Measurements from ENCODE around the gene DEGS2.

The DEGS2 gene

GRCh38 chr14:100147691-100148464, 11.6 kb downstream of the DEGS2 start:
- DNase-seq = no peak

- no peak for DNase-seq
Measured at GRCh38 chr14:100147181-100147631, 12.2 kb downstream of the DEGS2 start.

GRCh38 chr14:100146531-100147091, 12.8 kb downstream of the DEGS2 start:
- DNase-seq = no peak

- no peak for DNase-seq
Measured at GRCh38 chr14:100145682-100146464, 13.6 kb downstream of the DEGS2 start.

- DNase-seq = no peak
Measured at GRCh38 chr14:100144996-100145646, 14.3 kb downstream of the DEGS2 start.

GRCh38 chr14:100144645-100144995, 14.8 kb downstream of the DEGS2 start:
- DNase-seq = no peak

GRCh38 chr14:100143934-100144333, 15.5 kb downstream of the DEGS2 start:
- DNase-seq = no peak

- no peak for DNase-seq
Measured at GRCh38 chr14:100143523-100143922, 15.9 kb downstream of the DEGS2 start.

- no peak for DNase-seq
Measured at GRCh38 chr14:100142073-100143040, 17.1 kb downstream of the DEGS2 start.

- no peak for DNase-seq
Measured at GRCh38 chr14:100141098-100141497, 18.3 kb downstream of the DEGS2 start.

- DNase-seq = no peak
Measured at GRCh38 chr14:100140452-100141078, 18.9 kb downstream of the DEGS2 start.

GRCh38 chr14:100138955-100139354, 20.5 kb downstream of the DEGS2 start:
- no peak for DNase-seq

- DNase-seq = no peak
Measured at GRCh38 chr14:100138082-100138787, 21.2 kb downstream of the DEGS2 start.

GRCh38 chr14:100137173-100137572, 22.3 kb downstream of the DEGS2 start:
- DNase-seq = no peak

- no peak for DNase-seq
Measured at GRCh38 chr14:100135784-100136183, 23.7 kb downstream of the DEGS2 start.

- DNase-seq = no peak
Measured at GRCh38 chr14:100135073-100135472, 24.4 kb downstream of the DEGS2 start.

- no peak for DNase-seq
Measured at GRCh38 chr14:100134586-100134985, 24.9 kb downstream of the DEGS2 start.

- DNase-seq = no peak
Measured at GRCh38 chr14:100132903-100133510, 26.4 kb downstream of the DEGS2 start.

GRCh38 chr14:100132161-100132902, 27.1 kb downstream of the DEGS2 start:
- no peak for DNase-seq

- DNase-seq = no peak
Measured at GRCh38 chr14:100131181-100131580, 28.3 kb downstream of the DEGS2 start.

Data from cortex of kidney (tissue), 1 donor.